ENCODE measurements around the gene RNASE13. TPM values are rescaled to one million over a fixed set of nuclear protein-coding genes. Genes with fewer than 3 reads are reported as not detected.
"Not testable (repeated sequence)": the region's sequence is repeated elsewhere in the genome, so short reads cannot be mapped to it uniquely, and the experiment has no call there.

RNASE13 gene
- total RNA-seq, 1 experiment from 2014 or later, result not detected

DNA sequence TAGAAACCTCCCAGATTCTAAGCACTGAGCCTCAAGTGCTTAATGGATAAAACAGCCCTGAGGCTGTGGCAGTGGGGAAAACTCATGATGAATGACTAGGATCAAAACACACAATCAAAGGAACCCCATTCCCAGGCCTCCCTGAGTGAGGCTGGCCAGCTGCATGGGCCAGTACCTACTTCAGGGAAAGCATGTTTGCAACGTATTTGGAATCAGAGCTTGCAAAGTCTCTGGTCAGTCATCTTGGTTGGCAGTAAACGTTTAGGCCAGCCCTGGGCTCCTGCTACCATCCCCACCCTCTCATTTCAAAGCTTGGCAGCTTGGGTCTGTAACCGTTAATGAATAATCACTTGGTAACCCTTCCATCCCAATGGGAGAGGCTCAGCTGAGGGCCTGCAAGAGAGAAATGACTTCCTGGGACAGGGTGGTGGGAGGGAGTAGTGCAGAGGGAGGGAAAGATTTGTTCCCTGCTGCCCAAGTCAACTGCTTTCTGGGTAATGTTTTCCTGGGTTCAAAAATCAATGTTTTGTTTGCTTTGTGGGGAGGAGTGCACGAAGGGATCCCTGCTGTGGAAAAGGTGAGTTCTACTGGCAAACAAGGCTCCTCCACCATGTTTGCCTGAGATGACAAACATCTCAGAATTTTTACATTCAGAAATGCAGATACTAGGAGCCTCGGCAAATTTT, 21.0 kb upstream of the RNASE13 start:
- Histone ChIP-seq H3K4me3 (ENCODE audit: insufficient read depth, low read depth, low read length) (no peak overlapping the region), H3K36me3 (replicated peaks; ENCODE audit: control insufficient read depth, insufficient read depth, low read length) (no peaks in the 10 kb centered on the region), H3K27me3 (ENCODE audit: control insufficient read depth, insufficient read depth, low read length) (no peaks in the 10 kb centered on the region)
- peak; percentile 44 for DNase-seq

DNA sequence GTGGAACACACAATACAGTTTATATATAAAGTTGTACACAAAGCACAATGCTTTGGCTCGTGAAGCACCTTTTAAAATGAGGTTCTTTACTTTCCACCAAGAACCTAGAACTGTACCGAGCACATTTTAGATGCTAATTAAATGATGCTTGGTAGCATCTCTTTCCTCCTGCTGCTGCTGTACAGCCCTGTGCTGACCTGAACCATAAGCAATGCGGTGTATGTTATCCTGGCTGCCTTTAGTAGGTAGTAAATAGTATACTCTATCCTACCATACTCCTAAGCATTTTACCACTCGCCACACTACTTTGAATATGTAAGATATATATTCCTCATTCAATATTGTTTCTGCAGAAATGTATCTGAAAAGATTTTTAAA, 20.1 kb upstream of the RNASE13 start:
- Histone ChIP-seq H3K27me3 (ENCODE audit: control insufficient read depth, insufficient read depth, low read length) (no peaks in the 10 kb centered on the region), H3K36me3 (replicated peaks; ENCODE audit: control insufficient read depth, insufficient read depth, low read length) (no peaks in the 10 kb centered on the region), H3K4me3 (ENCODE audit: insufficient read depth, low read depth, low read length) (no peak overlapping the region)
- no peak for DNase-seq

DNA sequence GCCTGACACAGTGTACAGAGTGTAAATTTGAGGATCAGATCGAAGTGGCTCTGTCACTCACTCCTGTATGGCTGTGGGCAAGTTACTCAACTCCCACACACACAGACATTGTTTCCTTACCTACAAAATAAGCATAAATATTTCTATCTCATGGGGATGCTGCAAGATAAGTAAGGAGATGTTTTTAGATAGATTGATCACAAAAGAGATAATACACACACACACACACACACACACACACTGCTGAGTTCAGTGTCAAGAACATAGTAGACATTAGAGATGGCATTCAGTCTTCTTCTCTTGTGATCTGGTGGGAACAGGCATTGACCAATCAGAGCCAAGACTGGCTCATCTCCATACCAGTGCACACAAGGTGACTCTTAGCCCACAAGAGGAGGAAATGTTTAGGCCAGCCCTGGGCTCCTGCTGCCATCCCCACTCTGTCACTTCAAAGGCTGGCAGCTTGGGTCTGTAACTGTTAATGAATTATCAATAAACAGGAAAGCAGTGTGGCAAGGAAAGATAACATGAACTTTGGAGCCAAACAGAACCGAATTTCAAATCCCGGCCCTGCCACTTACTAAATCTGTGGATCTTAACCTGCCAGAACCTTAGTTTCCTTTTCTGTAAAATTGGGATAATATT, 19.6 kb upstream of the RNASE13 start:
- Histone ChIP-seq H3K36me3 (replicated peaks; ENCODE audit: control insufficient read depth, insufficient read depth, low read length) (no peaks in the 10 kb centered on the region), H3K4me3 (ENCODE audit: insufficient read depth, low read depth, low read length) (no peak overlapping the region), H3K27me3 (ENCODE audit: control insufficient read depth, insufficient read depth, low read length) (no peaks in the 10 kb centered on the region)
- peak; percentile 48 for DNase-seq

DNA sequence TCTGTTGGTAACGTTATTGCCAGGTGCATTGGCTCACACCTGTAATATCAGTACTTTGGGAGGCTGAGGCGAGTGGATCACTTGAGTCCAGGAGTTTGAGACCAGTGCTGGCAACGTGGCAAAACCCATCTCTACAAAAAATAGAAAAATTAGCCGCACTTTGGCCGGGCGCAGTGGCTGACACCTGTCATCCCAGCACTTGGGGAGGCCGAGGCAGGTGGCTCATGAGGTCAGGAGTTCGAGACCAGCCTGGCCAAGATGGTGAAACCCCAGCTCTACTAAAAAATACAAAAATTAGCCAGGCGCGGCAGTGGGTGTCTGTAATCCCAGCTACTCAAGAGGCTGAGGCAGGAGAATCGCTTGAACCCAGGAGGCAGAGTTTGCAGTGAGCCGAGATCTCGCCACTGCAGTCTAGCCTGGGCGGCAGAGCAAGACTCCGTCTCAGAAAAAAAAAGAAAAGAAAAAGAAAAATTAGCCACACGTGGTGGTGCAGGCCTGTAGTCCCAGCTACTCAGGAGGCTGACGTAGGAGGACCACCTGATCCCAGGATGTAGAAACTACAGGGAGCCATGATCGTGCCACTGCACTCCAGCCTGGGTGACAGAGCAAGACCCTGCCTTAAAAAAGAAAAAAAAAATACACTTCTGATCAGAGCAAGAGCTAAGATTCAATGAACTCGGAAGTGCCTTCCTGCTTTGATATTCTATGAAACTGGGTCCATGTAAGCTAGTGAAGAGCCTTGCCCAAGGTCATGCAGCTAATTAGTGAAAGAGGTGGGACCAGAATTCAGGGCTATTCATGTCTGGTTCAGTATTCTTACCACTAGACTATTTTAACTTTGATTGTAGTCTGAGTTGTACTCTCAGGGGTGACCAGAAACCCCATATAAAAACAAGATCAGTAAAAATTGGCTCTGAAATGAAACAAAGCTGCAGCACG, 18.8 kb upstream of the RNASE13 start:
- Histone ChIP-seq H3K36me3 (replicated peaks; ENCODE audit: control insufficient read depth, insufficient read depth, low read length) (no peaks in the 10 kb centered on the region), H3K27me3 (ENCODE audit: control insufficient read depth, insufficient read depth, low read length) (no peaks in the 10 kb centered on the region), H3K4me3 (ENCODE audit: insufficient read depth, low read depth, low read length) (no peak overlapping the region)
- DNase-seq, result no peak

DNA sequence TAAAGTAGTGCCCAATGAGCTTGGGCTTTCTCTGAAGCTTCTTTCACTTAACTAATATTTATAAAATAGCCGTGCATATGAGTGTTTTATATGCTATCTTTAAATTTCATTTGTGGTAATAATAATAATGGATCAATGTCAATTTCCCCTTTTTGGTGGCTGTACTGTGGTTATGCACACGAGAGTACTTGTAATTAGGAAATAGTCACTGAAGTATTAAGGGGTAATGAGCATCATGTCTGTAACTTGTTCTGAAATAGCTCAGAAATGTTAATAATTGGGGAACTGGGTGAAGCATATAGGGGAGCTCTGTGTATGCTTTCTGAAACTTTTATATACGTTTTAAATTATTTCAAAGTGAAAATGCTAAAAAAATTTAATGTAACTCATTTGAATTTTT, 16.0 kb upstream of the RNASE13 start:
- Histone ChIP-seq H3K27me3 (ENCODE audit: control insufficient read depth, insufficient read depth, low read length) (no peaks in the 10 kb centered on the region), H3K36me3 (replicated peaks; ENCODE audit: control insufficient read depth, insufficient read depth, low read length) (no peaks in the 10 kb centered on the region), H3K4me3 (ENCODE audit: insufficient read depth, low read depth, low read length) (no peak overlapping the region)
- no peak for DNase-seq

DNA sequence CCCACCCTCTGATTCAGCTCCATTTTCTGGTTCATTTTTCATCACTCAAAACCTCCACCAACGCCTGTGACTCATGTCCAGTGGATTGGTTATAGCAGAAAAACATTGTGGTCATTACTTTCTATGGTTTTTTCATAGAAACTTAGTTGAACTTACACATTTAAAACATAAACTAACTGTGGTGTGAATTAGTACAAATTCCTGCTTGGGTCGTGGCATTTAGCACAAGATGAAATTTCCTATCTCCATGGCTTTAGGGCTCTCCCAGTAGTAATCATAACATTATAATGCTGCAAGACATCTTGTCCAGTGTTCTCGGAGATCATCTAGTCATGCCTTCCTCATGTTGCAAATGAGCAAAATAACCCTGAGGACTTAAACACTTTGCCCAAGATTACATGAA, 14.7 kb upstream of the RNASE13 start:
- DNase-seq, result no peak

DNA sequence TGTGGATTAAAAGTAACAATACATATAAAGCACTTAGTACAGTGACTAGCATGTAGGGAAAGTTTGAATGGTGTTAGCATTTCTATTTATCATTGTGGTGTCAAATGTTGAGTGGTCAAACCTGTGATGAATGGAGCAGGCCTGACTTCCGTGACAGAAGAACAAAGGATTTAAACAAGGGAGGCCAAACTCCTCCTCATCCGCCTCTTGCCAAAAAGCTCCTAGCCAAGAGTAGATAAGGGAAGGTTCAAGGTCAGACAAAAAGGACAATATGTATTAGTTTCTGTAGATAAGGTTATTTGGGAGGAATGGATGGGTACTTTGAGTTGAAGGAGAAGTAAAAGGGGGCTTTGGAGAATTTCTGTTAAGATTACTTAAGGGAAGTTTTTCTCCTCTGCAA, 14.0 kb upstream of the RNASE13 start:
- no peaks in the 10 kb centered on the region for H3K27me3 ChIP-seq (ENCODE audit: control insufficient read depth, insufficient read depth, low read length)
- no peak overlapping the region for H3K4me3 ChIP-seq (ENCODE audit: insufficient read depth, low read depth, low read length)
- DNase-seq, result no peak
- H3K36me3 ChIP-seq (replicated peaks; ENCODE audit: control insufficient read depth, insufficient read depth, low read length), result no peaks in the 10 kb centered on the region

More for the DNA sequence above, 14.7 kb upstream of the RNASE13 start:
- Histone ChIP-seq H3K27me3 (ENCODE audit: control insufficient read depth, insufficient read depth, low read length) (no peaks in the 10 kb centered on the region), H3K36me3 (replicated peaks; ENCODE audit: control insufficient read depth, insufficient read depth, low read length) (no peaks in the 10 kb centered on the region), H3K4me3 (ENCODE audit: insufficient read depth, low read depth, low read length) (no peak overlapping the region)

DNA sequence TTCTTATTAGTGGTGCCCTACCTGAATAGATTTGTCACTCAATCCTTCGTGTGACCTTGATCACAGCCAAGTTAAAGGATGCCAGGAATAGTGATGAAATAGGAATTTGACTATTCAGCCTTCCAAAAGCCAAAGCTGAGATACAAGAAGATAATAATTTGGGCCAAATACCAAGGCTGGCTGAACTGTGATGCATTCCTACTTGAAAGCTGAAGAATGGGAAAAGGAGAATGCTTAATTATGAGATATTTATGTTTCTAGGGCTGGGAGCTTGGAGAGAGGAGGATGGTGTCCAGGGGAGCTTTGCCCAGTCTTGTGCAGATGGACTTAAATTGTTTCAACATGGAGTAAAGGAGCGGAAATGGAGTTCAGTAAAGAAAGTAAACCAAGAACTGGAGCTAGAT, 12.8 kb upstream of the RNASE13 start:
- Histone ChIP-seq H3K36me3 (replicated peaks; ENCODE audit: control insufficient read depth, insufficient read depth, low read length) (no peaks in the 10 kb centered on the region), H3K4me3 (ENCODE audit: insufficient read depth, low read depth, low read length) (no peak overlapping the region), H3K27me3 (ENCODE audit: control insufficient read depth, insufficient read depth, low read length) (no peaks in the 10 kb centered on the region; the same call in 1 of the 2 replicates)
- DNase-seq, result no peak

DNA sequence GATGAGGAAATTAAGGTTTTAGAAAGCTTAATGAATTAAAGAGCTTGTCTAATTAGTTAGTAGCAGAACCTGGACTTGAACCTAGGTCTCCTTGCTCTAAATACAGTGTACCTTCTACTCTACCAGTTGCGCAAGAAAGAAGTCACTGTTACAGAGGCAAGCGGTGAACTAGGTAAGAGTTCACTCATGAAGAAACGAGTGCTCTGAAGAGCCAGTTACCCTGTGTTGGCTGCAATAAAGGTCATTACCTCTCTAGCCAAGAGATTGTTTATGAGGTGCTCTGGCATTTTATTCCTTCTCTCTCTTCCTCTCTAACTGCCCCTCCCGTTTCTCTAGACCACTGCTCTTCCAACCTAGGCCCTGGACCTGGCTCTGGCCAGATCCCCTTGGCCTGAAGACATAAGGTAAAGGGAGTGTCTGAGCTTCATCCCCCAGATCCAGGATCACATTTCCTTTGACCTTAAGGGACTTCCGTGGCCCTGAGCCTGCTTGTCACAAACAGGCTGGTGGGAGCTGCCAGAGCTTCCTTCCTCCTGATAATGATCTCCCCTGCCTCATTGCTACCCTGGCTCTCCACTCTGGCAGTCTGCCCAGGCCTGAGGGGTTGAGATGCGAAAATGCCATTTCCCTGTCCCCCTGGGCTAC, 9.5 kb upstream of the RNASE13 start:
- Histone ChIP-seq H3K36me3 (replicated peaks; ENCODE audit: control insufficient read depth, insufficient read depth, low read length) (no peaks in the 10 kb centered on the region), H3K4me3 (ENCODE audit: insufficient read depth, low read depth, low read length) (no peak overlapping the region), H3K27me3 (ENCODE audit: control insufficient read depth, insufficient read depth, low read length) (no peaks in the 10 kb centered on the region; the same call in 1 of the 2 replicates)
- DNase-seq, result no peak

DNA sequence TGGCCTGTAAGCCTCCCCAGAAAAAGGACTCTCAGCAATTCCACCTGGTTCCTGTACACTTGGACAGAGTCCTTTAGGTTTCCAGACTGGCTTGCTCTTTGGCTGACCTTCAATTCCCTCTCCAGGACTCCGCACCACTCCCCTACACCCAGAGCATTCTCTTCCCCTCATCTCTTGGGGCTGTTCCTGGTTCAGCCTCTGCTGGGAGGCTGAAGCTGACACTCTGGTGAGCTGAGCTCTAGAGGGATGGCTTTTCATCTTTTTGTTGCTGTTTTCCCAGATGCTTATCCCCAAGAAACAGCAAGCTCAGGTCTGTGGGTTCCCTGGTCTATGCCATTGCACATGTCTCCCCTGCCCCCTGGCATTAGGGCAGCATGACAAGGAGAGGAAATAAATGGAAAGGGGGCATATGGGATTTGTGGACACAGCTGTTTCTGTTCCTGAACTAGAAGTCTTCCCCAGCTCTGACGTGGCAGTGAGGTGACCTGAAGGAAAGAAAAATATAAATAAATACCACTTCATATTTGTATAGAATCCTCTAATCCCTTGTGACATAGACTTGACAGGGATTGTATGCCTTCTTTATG, 8.9 kb upstream of the RNASE13 start:
- Histone ChIP-seq H3K36me3 (replicated peaks; ENCODE audit: control insufficient read depth, insufficient read depth, low read length) (no peaks in the 10 kb centered on the region), H3K4me3 (ENCODE audit: insufficient read depth, low read depth, low read length) (no peak overlapping the region), H3K27me3 (ENCODE audit: control insufficient read depth, insufficient read depth, low read length) (no peaks in the 10 kb centered on the region; the same call in 1 of the 2 replicates)
- no peak for DNase-seq

DNA sequence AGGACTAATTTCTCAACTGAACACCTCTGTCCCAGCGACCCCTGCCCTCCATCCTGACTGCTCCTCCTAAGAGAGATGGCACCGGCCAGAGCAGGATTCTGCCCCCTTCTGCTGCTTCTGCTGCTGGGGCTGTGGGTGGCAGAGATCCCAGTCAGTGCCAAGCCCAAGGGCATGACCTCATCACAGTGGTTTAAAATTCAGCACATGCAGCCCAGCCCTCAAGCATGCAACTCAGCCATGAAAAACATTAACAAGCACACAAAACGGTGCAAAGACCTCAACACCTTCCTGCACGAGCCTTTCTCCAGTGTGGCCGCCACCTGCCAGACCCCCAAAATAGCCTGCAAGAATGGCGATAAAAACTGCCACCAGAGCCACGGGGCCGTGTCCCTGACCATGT, 8.3 kb upstream of the RNASE13 start:
- H3K4me3 ChIP-seq (ENCODE audit: insufficient read depth, low read depth, low read length), result no peak overlapping the region
- no peak for DNase-seq
- H3K27me3 ChIP-seq (ENCODE audit: control insufficient read depth, insufficient read depth, low read length), result no peaks in the 10 kb centered on the region; the same call in 1 of the 2 replicates
- no peaks in the 10 kb centered on the region for H3K36me3 ChIP-seq (replicated peaks; ENCODE audit: control insufficient read depth, insufficient read depth, low read length)

DNA sequence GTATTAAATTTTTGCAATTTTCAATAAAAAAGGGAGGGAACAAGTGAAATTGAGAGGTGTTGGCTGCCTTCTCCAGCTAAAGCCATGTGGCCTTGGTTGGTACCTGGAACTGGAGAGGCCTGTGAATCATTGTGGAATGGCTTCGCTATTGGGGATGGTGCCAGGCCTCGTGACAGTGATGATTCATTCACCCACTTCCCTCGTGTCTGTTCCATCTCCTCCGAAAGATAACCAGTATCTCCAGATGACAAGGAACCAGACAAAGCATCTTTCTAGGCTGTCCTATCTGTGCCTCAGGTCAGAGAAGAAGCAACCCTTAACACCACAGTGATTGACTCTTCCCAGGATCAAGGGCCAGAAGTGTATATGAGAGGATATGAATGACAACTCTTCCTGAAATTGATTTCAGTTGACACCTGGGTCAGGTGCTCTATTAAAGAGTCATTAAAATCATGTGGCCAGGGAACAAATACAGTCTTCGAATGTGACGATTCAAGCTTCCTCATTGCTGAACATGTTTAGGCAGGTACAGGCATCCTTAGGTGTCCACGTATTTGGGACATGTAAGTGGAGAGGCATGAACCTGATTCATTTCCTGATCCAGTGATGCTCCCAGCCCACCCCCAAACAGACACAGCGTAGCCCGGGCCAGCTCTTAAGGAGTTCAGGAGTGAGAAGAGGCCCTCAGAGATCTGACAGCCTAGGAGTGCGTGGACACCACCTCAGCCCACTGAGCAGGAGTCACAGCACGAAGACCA, 7.2 kb upstream of the RNASE13 start, which contains the start of gene RNASE7:
RNASE7 (plus strand) TSS at position 687 of the 758 bp plus-strand sequence. CDS start 631 bp downstream, outside the sequence.
- Histone ChIP-seq H3K36me3 (replicated peaks; ENCODE audit: control insufficient read depth, insufficient read depth, low read length) (no peaks in the 10 kb centered on the region), H3K4me3 (ENCODE audit: insufficient read depth, low read depth, low read length) (no peak within 1 kb of the TSS), H3K27me3 (ENCODE audit: control insufficient read depth, insufficient read depth, low read length) (no peaks in the 10 kb centered on the region; the same call in 1 of the 2 replicates)
- no peak for DNase-seq

DNA sequence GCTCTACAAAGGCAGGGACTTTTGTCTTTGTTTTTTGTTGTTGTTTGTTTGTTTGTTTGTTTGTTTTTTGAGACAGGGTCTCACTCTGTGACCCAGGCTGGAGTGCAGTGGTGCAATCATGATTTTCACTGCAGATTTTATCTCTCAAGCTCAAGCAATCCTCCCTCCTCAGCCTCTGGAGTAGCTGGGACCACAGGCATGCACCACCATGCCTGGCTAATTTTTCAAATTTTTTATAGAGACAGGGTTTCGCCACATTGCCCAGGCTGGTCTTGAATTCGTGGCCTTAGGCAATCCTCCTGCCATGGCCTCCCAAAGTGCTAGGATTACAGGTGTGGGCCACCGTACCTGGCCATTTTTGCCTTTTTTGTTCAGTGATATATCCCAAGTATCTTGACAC, 6.3 kb upstream of the RNASE13 start:
- not testable (repeated sequence) for H3K27me3 ChIP-seq (ENCODE audit: control insufficient read depth, insufficient read depth, low read length); H3K4me3 ChIP-seq (ENCODE audit: insufficient read depth, low read depth, low read length); DNase-seq; H3K36me3 ChIP-seq (replicated peaks; ENCODE audit: control insufficient read depth, insufficient read depth, low read length)
